A673 (cell line): Measurements from ENCODE around the gene HLA-F.

Experiments
- CTCF ChIP-seq: fragments of 300-800, 200-600 bp; sonication (generic); conservative IDR thresholded peaks from 2 replicates; pipeline ENCODE4 v1.5.1; 2017; ENCODE audit warnings: low read depth, mild to moderate bottlenecking, antibody characterized with exemption, low read length, moderate library complexity, mixed read lengths
- EZH2 ChIP-seq: fragments of 200-600 bp; sonication (generic); IDR thresholded peaks from 2 replicates; pipeline ENCODE4 v1.6.1; 2017; ENCODE audit warnings: borderline replicate concordance, low read depth, mild to moderate bottlenecking, mixed read lengths, antibody characterized with exemption, low read length; ENCODE audit not compliant: poor library complexity, severe bottlenecking

- TF ChIP-seq EZH2: no peak
- TF ChIP-seq CTCF: no peak
These were observed 42.8 kb upstream of the HLA-F start for GRCh38 chr6:29680416-29680815.
